Measurements from ENCODE around the gene WTAP. TPM values are rescaled to one million over a fixed set of nuclear protein-coding genes. Genes with fewer than 3 reads are reported as not detected.

Gene WTAP
- total and polyA plus RNA-seq, 12 donors = 56.8 to 162 (median 98.5) TPM

DNA sequence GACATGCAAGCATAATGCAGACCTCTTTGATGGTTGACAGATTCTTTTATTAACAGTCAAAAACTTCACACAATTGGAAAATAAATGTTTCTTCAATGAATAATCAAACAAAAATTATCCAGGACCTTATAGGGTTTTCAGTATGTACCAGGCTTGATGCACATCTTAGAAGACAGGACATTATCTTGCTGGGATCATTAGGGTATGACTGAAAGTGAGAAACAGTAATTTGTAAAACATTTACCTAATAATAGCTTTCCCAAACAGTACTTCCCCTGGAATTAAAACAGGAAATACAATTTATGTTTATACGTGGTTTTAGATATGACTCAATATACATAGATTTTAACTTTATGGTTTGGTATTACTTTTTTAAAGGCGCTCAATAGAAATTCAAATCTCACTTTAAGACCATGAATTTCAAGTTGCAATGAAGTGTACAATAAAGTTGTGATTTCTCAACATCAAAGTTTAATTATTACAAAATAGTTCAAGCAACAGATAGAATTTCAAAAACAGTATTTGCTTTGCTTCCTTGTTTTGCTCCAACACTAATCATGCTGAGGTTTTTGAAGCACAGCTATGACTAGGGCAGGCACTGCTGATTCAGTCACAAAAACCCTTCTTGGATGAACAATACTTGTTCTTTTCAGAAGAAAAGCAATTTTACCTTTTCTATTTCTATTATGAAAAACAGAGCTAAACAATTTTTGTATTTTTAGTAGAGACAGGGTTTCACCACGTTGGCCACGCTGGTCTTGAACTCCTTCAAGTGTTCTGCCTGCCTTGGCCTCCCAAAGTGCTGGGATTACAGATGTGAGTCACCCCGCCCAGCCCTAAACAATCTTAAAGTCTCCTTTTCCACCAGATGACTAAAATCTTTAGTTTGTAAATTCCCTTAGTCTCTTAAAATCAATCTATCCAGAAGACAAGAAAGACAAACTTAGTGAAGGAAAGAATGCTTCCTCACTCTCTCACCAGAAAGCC, 47.9 kb upstream of the WTAP start:
- H3K27me3 ChIP-seq = no peaks in the 10 kb centered on the region
- intact Hi-C loops (cut with DNase I) = loop anchor here in 1 of 2 donors (10.0 kb wide), 2 partner anchors 105 to 255 kb away; partner anchors contain the start of gene TCP1
- H3K4me1 ChIP-seq (replicated peaks in 1 of 2) = peaks cover 0 to 17% of the 10 kb centered on the region in 2 donors
- no peaks in the 10 kb centered on the region for H3K9me3 ChIP-seq (replicated peaks in 1 of 3)
- peaks cover 0 to 57% of the 10 kb centered on the region in 2 donors for H3K36me3 ChIP-seq (replicated peaks in 1 of 2)
- TF ChIP-seq, protein P1, sequence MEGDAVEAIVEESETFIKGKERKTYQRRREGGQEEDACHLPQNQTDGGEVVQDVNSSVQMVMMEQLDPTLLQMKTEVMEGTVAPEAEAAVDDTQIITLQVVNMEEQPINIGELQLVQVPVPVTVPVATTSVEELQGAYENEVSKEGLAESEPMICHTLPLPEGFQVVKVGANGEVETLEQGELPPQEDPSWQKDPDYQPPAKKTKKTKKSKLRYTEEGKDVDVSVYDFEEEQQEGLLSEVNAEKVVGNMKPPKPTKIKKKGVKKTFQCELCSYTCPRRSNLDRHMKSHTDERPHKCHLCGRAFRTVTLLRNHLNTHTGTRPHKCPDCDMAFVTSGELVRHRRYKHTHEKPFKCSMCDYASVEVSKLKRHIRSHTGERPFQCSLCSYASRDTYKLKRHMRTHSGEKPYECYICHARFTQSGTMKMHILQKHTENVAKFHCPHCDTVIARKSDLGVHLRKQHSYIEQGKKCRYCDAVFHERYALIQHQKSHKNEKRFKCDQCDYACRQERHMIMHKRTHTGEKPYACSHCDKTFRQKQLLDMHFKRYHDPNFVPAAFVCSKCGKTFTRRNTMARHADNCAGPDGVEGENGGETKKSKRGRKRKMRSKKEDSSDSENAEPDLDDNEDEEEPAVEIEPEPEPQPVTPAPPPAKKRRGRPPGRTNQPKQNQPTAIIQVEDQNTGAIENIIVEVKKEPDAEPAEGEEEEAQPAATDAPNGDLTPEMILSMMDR (IDR thresholded peaks at IDR 0.05) = no peak
- TF ChIP-seq POLR2A (IDR thresholded peaks at IDR 0.05) = no peak
- peak overlapping the region in 1 of 5 donors; percentile 13 for H3K27ac ChIP-seq
- WGBS, 4 donors = 79 to 82% (median 80%) methylated on average over 5 of the region's 5 CpGs
- H3K4me3 ChIP-seq = no peak overlapping the region
- no peak for DNase-seq

DNA sequence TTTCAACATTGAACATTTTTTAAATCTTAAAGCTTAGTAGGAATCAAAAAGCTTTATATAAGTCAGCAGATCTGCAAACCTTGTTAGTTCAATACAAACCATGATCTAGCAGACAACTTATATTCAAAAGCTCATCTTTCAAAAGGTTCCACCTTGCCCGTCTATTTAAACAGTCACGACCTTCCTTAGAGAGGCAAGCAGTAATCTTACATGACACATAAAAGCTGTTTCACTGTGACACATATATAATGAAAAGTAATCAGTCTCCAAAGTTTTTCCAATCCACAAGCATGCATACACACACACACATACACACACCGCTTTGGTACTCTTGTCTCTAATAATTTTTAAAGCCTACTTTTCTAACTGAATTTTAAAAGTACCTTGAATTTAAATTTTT, 47.2 kb upstream of the WTAP start:
- H3K27ac ChIP-seq = peak overlapping the region in 1 of 5 donors; percentile 15
- no peaks in the 10 kb centered on the region for H3K27me3 ChIP-seq
- H3K4me3 ChIP-seq = no peak overlapping the region
- intact Hi-C loops (cut with DNase I) = loop anchor here in 1 of 2 donors (10.0 kb wide), 2 partner anchors 105 to 255 kb away; partner anchors contain the start of gene TCP1
- no peak for DNase-seq
- H3K36me3 ChIP-seq (replicated peaks in 1 of 2) = peaks cover 3 to 64% of the 10 kb centered on the region in 2 donors
- H3K9me3 ChIP-seq (replicated peaks in 1 of 3) = no peaks in the 10 kb centered on the region
- WGBS, 4 donors = 80 to 87% (median 85%) methylated on average over 3 of the region's 3 CpGs
- peaks cover 0 to 17% of the 10 kb centered on the region in 2 donors for H3K4me1 ChIP-seq (replicated peaks in 1 of 2)
- no peak for TF ChIP-seq POLR2A (IDR thresholded peaks at IDR 0.05)
- TF ChIP-seq, protein P1 (IDR thresholded peaks at IDR 0.05) = no peak

DNA sequence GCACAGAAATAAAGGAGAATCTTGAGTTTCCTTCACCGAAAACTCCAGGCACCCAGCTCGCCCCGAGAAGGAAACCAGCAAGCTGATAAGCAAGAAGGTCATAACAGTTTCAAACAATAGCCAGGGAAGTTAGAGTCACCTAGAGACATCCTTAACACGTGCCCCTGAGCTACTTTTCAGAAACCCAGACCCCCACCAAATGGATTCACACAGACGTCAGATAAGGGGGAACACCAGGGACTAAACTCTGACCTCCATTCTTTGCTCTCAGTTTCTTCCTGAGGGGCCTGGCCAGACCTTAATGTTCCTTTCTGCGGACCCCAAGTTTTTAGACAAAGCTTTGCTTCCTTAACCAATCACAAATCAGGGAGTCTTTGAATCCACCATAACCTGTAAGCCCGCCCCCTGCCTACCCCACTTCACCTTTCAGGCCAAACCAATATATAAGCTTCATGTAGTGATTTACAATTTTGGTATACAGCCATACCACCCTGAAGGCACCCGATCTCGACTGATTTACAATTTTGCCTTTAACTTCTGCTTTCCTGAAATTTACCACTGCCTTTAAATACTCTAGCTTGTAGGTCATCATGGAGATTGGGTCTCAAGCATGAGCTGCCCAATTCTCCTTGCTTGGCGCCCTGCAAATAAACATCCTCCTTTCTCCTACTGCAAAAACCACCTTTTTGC, 46.0 kb upstream of the WTAP start:
- Histone ChIP-seq H3K27ac (no peak overlapping the region), H3K4me1 (replicated peaks in 1 of 2) (peaks cover 0 to 17% of the 10 kb centered on the region in 2 donors), H3K27me3 (no peaks in the 10 kb centered on the region), H3K9me3 (replicated peaks in 1 of 3) (no peaks in the 10 kb centered on the region), H3K4me3 (no peak overlapping the region), H3K36me3 (replicated peaks in 1 of 2) (peaks cover 3 to 76% of the 10 kb centered on the region in 2 donors)
- 65 to 77% (median 71%) methylated on average over 10 of the region's 10 CpGs for WGBS, 4 donors
- intact Hi-C loops (cut with DNase I) = loop anchor here in 1 of 2 donors (10.0 kb wide), 2 partner anchors 103 to 253 kb away; partner anchors contain the start of gene TCP1
- DNase-seq = no peak
- TF ChIP-seq, protein P1 (IDR thresholded peaks at IDR 0.05) = no peak
- TF ChIP-seq POLR2A (IDR thresholded peaks at IDR 0.05) = no peak

- Histone ChIP-seq H3K4me1 (replicated peaks in 1 of 2) (peaks cover 0 to 22% of the 10 kb centered on the region in 2 donors), H3K9me3 (replicated peaks in 1 of 3) (no peaks in the 10 kb centered on the region), H3K27ac (no peak overlapping the region), H3K36me3 (replicated peaks in 1 of 2) (peaks cover 3 to 84% of the 10 kb centered on the region in 2 donors), H3K4me3 (no peak overlapping the region), H3K27me3 (no peaks in the 10 kb centered on the region)
- TF ChIP-seq, protein P1 (IDR thresholded peaks at IDR 0.05) = no peak
- no peak for TF ChIP-seq POLR2A (IDR thresholded peaks at IDR 0.05)
- DNase-seq = no peak
- WGBS, 4 donors = 81 to 90% (median 84%) methylated on average over 3 of the region's 3 CpGs
- intact Hi-C loops (cut with DNase I) = loop anchor here in 1 of 2 donors (10.0 kb wide), 2 partner anchors 103 to 253 kb away; partner anchors contain the start of gene TCP1
Observed at GRCh38 chr6:159682295-159682694, 45.0 kb upstream of the WTAP start.
